GM12872 (cell line): ENCODE data around the gene AFF2.

Experiments used
- CTCF ChIP-seq: IDR thresholded peaks from 3 replicates; pipeline ENCODE4 v1.5.1; 2011; ENCODE audit warnings: low read depth, mild to moderate bottlenecking, low read length, moderate library complexity; ENCODE audit not compliant: insufficient read depth

AFF2 gene

DNA sequence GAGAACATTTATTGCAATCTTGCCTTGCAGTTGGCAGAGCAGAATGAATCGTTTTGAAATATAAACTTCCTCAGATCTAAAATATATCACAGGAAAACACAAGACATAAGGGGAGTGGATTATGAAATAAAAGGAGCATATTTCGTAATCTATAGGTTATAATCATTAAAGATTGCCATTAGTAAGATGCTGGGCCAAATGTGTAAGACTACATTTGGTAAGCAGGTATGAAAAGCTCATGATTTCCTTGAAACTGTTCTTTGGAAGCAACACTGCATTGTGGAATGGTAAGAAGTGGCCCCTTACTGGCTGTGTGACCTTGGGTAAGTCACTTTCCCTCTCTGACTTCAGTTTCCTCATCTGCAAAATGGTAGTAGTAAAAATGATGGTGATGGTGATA lies 68.3 kb downstream of the AFF2 start:
- no peak for TF ChIP-seq CTCF

GRCh38 chrX:148572337-148572736 lies 71.9 kb downstream of the AFF2 start:
- no peak for TF ChIP-seq CTCF

DNA sequence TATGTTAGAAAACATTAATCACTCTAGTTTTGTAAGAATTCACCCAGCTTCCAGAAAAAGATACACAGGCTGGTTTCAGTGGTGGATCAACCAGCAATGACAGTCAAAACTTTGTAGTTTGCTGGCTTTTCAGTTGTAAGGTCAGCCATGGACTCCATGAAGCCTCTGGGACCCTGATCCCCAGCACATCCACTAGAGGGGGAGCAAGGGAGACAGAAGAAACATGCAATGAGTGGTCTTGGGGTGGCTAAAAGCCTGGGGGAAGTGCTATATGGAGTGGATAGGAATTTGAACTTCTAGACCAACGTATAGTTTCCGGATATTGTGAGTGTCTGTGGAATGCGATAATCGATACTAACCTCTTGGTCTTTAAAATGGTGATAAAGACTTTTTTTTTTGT lies 72.7 kb downstream of the AFF2 start:
- no peak for TF ChIP-seq CTCF

DNA sequence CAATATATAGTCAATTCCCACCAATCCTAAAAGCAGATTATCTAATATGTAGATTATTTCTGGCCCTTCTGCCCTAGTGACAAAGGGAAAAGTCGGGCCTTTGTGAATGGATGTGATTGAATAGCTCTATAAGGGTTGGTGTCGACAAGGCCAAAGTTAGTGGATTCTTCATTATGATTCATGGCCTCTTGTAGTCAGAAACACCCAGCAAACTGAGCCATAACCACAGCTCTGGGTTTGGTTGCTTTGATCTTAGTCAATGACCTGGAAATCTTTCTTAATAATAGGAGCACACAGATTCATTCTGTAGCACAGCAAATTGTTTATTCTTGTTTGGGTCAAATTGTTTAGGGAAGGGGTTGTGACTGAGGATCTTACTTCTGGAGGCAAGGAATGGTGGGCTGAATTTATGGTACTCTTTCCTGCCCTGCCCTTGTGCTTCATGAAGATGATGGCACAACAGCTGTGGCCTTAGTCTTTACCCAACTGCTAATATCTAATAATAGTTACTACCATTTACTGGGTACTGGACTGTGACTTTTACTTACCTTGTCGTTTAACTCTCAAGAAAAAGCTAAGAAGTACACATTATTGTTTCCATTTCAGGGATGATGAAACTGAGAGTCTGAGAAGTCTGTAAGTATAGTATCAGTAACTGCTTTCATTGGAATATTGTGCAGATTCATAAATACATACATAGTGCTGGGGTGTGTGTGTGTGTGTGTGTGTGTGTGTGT lies 74.0 kb downstream of the AFF2 start:
- TF ChIP-seq CTCF, result no peak

- no peak for TF ChIP-seq CTCF
These were observed 76.0 kb downstream of the AFF2 start for GRCh38 chrX:148576396-148576795.

- TF ChIP-seq CTCF, result no peak
These were observed 77.3 kb downstream of the AFF2 start for GRCh38 chrX:148577741-148578140.

GRCh38 chrX:148580016-148580415 lies 79.6 kb downstream of the AFF2 start:
- no peak for TF ChIP-seq CTCF
